NCI-H1694 (cell line): ENCODE results near the gene CLDND2.

ENCODE experiments used
- DNase-seq: peaks from one replicate; lab custom pipeline; 2025; lab: John Stamatoyannopoulos, UW

CLDND2 gene

DNA sequence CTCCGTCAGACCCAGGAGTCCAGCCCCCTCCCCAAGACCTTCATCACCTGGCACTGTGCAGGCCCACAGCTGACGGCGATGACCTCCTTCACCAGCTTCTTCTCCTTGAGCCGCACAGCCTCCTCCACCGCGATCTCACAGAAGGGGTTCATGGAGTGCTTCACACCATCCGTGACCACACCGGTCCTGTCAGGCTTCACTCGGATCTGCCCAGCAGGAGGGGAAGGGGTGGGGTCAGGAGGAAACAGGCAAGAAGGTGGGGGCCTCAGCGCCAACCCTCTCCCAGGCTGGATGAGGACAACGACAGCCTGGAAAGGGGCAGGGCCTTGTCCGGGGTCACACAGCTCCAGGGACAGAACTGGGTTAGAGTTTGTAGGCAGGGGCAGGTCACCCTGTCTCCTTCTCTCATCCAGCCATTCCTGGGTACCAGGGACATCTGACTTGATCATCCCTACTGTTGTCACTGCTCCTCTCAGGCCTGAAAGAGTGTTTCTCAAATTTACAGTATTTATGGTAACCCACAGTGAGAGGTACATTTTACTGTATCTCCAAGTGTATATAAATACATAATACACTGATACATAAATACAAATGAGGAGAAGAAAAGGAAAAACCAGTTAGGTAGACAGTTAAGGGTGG lies 14.6 kb downstream of the CLDND2 start:
- DNase-seq = no peak

DNA sequence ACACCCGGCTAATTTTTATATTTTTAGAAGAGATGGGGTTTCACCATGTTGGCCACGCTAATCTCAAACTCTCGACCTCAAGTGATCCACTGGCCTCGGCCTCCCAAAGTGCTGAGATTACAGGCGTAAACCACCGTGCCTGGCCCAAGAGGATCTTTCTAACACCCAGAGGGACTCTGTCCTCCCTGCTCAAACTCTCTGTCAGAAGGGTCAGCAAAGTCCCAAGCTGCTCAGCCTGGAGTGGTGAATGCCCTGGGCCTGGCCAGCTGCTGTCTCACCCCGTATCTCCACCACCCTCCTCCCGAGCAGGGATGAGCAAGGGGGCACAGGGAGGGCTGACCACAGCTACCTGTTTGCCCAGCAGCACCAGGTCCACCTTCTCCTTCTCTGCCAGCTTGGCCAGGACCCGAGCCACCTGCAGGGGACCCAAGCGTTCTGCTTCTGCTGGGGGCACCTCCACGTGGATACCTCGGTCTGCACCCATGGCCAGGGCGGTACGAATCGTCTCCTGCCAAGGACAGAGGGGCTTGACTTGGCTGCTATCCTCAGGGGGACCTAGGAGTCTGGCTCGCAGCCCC lies 15.9 kb downstream of the CLDND2 start:
- no peak for DNase-seq

DNA sequence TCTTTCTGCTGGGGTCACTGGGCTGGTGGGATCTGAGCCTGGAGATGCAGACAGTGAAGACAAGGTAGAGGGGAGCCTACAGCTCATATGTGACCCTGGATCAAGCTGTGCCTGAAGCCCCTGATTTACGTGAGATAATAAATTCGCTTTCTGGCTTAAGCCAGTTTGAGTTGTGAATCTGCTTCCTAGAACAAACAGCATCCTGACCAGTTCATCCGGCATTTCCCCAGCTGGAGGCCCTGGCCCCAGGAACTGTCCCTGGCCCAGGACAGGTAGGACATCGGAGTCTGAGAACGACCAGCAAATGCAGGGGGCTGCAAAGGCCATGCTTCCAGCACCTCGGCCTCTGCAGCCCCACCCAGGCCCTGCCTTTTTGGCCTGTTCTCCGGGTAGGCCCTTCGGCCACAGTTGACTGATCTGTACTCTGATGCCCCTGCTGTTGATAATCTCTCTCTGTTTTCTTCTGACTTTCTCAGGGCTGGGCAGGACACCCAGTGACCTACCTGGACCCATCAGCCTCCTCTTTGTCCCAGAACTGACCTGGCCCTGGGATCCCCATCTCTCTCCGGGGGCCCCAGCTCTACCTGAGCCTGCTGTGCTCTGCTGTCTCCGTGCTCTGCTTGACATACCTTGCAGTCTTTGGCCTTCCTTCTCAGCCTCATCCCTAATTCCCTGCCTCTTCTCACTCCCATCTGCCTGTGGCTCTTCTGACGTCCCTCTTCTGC lies 17.4 kb downstream of the CLDND2 start:
- no peak for DNase-seq

DNA sequence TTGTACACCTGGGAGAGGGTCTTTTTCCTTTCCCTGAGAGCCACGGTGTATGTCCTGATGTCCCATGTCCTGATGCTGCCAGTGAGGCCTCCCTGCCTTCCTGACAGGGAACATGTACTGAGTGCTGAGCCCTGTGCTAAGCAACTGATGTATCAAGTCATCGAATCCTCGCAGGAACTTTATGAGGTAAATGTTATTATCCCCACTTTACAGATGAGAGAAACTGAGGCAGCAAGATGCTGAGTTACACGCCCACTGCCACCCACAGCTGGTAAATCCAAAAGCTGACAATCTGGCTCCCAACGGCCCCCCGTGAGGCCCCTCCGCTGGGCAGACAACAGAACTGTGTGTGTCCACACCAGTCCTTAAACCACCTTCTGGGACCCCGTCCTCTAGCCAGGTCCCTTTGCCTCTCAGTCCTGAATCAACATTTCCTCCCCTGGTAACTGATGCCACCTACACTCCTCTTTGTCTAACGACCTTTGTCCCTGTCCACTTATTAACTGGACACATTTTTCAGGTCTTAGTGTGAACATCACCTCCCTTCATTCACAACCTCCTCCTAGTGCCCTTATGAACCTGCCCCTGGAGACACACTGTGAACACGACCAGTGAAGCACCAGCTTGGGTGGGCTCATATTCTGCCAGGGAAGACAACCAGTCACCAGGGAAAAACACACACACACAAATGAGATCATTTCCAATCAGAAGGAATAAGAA lies 21.4 kb downstream of the CLDND2 start:
- DNase-seq = no peak

DNA sequence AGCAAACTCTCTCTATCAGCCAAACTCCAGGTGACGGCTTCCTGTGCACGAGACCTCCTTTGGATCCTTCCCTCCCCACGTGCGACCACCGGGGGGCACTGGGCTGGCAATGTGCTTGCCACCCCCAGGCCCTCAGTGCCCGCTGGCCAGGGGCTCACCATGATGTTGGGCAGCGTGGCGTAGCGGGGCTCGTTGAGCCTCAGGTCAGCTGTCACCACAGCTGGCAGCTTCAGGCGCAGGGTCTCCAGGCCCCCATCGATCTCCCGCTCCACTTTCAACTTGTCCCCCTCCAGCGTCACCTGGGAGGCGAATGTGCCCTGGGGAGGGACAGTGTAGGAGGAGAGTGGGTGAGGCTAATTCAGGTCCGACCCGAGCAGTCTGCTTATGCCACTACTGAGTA lies 22.1 kb downstream of the CLDND2 start:
- DNase-seq = no peak

DNA sequence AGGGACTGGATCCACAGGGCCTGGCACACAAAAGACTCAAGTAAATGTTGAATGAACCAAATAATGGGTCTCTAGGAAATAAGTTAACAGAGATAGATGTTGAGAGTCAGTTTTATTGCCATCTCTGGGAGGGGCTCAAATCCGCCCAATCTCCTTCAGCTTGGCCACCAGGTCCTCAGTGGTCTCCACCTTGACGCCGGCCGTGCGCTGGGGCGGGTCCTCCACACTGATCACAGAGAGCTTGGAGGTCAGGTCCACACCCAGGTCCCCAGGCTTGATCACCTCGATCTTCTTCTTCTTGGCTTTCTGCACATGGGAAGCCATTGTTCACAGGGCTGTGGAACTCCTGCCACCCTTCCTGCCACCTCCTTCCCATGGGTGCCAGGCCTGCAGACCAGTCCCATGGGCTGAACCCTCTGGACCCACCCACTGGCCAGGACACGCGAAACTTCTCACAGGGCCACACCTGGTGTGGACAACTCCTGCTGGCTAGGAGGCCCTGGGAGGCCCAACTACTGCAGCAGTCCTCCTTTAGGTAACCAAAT lies 23.7 kb downstream of the CLDND2 start:
- DNase-seq = no peak

DNA sequence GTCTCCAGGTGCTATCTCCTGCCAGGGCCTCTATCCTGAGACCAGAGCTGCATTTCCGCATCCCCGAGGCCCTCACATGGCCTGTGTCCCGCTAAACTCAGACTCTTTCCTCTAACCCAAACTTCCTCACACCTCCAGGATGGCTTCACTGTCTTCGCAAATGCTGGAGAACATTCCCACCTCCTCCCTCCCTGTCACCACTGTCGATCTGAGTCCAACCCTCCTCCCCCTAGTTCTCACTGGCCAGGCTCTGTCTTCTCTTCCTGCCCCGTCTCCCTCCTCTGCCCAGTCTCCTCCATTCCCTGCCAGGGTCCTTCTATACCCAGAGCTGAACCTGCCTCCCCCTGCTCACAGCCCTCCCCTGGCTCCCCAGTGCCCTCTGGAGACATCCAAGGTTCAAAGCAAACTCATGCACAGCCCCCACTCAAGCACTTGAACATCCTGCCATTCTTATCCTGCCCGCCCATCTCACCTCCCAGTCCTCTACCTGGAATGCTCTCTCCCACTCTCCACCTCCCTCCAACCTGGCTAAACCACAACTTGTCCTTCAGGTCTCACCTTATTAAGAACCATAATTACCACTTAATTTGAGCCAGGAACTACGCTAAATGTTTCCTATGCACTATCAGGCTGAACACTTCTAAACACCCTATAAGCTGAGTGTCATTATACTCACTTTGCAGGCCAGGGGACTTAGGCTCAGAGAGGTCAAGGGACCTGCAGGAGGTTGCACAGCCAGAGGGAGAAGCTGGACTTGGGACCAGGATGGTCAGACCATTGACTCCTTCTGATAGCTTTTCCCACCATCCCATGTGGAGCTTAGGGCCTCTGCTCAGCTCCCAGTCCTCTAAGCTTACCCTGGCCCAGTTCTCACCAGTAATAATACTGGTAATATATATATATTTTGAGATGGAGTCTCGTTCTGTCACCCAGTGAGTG lies 25.9 kb downstream of the CLDND2 start:
- DNase-seq = no peak

DNA sequence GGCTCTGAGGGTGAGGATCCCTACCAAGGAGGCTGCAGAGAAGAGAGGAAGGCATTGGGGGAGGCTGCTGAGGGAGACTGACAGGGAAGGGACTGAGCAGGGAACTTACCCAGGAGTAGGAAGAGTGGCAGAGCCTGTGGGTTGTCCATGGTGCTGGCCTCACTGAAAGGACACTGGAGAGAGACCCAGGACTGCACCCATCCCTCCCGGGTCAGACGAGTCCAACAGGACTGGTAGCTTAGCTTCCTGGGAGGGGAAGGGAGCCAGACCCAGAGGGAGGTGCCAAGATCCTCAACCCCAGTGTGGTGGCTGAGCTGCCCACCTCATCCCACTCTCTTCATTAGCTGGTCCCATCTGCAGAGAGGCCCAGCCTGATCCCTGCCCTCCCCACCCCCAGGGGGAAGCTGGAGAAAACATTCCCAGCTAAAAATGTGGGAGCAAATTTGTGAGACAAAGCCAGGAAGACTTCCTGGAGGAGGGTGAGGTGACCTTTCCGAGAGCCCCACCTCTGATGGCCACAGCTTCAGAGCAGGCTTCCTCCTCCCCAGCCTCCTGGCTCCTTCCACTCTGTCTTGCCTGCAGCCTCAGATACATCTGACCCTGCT lies 26.7 kb downstream of the CLDND2 start, which contains the start of gene VSIG10L:
Gene VSIG10L, minus strand, starts transcription at position 164 of the 605 bp plus-strand sequence. Its CDS starts 15 bp downstream, at position 149.
- DNase-seq = no peak

DNA sequence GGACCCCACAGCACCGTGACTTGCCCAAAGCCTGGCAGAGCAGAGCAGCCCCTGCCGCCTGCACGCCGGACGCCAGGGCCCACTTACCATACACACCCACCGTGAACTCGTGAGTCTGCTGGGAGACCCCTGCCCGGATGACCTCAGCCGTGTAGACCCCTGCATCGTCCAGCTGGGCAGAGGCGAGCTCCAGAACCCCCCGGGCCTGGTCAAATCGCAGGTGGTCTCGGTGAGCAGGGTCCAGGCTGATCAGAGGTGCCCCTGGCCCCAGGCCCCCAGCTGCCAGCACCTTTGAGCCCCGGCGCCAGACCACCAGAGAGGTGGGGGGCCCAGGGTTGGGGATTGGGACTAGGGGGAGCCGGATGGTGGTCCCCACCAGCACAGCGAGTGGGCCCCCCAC lies 27.7 kb downstream of the CLDND2 start:
- no peak for DNase-seq

DNA sequence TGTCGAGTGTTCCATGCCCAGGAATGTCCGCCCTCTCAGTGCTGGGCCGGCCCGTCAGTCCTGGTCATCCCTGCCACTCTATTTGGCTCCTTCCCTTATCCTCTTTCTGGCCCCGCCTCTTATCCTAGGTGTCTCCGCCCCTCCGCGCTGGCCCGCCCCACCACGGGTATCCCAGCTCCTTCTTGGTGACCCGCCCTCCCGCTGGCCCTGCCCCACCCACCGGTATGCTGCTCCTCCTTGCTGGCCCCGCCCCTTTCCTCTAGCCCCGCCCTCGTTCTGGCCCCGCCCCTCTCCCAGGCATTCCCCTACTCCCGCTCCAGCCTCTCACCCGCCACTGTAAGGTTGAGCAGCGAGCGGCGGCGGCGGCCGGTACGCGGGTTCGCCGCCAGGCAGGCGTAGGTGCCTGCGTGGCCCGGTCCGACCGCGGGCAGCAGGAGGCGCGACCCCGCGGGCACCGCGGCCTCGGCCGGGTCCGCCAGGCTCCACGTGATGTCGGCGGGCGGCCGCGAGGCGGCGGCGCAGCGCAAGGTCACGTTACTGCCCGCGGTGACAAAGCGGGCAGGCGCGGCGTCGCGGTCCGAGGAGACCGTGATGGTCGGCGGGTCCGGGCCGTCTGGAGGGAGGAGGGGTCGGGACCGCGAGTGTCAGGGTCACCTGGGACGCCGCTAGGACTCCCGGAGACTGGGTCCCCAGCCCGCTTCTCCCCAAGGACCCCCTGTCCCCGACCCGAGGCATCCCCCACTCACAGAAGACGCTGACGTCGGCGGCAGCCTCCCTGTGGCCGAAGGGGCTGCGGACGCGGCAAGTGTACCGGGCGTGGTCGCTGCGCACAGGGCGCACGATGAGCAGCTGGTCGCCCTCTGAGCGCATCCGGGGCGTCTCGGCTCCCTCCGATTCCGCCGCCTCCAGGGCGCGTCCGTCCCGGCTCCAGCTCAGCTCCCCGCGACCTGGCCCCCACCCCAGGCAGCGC lies 28.8 kb downstream of the CLDND2 start:
- DNase-seq = no peak

DNA sequence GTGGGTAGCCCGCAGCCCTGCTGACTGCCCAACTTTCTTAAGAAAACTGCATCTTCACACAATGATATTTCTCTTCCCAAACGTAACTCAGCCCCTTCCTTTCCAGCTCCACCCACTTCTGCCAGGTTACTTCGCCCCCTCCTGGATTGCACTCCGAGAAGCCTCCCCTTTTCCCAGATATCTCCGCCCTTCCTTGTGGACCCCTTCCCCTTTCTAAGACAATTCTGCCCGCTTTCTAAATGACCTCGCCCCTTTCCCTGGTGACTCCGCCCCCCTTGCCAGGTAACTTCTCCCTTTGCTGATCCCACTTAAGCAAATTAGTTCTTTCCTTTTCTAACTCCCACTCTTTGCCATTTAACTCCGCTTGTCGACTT lies 29.5 kb downstream of the CLDND2 start:
- DNase-seq = no peak

DNA sequence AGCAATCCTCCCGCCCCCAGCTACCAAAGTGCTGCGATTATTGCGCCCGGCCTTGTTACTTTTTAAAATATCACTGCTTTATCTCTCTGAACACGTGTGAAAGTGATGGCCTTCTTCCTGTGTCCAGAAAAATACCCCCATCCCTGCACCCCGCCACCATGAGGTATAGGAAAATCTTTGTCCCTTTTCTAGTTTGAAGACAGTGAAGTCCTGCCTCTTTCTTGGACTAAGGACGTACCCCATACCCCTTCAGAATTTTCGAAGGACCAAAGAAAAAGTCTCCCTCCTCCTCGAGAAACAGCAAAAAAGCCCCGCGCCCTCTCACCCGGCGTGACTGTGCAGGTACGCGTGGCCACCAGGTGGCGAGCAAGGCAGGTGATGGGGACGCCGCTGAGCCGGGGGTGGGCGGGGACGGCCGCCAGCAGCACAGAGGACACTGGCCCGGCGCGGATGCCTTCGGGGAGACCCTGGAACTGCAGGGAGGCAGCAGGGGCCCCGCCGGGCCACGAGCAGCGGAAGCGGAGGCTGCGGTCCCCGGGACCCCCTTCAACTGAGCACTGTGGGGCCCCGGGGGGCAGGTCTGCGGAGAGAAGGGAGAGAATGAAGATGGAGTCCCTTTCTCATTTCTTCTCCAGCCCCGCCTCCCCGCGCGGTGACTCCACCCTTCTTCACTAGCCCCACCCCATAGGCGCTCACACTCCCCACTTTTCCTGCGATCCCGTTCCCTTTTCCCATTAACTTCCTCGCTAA lies 30.1 kb downstream of the CLDND2 start:
- no peak for DNase-seq

DNA sequence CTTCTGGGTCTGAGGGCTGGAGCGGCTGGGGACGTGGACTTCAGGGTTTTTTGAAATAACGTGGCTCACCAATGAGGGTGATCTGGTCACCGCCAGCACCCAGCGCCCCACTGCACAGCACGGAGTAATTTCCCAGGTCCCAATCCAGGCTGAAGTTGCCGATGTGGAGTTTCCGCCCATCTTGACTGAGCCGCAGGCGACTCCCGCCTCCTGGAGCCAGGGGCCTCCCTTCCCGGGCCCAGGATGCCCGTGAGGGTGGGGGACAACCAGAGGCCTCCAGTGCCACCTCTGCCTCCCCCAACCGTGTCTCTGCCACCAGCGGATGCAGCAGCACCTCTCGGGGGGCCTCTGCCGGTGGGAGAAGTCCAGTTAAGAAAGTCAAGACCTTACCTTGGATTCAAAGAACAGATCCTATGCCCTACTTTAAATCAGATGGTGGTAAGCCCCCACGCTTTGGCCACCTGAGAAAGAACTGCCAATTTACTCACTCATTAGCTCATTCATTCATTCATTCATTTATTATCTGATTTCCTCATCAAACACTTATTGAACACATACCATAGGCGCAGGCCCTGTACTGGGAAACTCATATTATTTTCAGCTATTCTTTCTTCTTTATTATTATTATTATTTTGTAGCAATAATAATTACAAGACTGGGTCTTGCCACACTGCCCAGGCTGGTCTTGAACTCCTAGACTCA lies 30.8 kb downstream of the CLDND2 start:
- no peak for DNase-seq

DNA sequence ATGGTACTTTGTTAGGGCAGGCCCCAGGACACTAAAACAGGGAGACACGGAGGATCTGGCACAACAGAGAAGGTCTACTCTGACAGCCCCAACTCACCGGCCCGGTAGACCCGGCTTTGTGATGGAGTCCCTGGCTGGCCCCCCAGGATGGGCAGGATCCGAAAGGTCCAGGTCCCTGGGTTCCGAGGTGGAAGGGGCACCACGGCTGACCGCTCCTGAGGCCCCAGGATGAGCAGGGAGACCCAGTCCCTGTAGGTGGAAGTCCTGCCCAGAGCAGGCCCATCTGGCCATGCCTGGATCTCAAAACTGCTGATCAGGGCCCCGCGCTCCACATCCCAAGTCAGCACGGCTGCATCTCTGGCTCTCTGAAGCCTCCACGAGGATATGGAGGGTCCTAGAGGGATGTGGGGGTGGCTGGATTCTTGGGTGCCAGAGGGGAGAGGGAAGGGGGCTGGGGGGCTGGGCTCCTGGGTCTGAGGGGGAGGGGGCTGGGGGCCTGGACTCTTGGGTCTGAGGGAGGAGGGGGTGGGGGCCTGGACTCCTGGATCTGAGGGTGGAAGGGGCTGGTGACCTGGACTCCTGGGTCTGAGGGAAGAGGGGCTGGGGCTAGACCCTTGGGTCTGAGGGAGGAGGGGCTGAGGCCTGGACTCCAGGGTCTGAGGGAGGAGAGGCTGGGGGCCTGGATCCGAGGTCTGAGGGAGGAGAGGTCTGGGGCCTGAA lies 31.5 kb downstream of the CLDND2 start:
- DNase-seq = no peak

DNA sequence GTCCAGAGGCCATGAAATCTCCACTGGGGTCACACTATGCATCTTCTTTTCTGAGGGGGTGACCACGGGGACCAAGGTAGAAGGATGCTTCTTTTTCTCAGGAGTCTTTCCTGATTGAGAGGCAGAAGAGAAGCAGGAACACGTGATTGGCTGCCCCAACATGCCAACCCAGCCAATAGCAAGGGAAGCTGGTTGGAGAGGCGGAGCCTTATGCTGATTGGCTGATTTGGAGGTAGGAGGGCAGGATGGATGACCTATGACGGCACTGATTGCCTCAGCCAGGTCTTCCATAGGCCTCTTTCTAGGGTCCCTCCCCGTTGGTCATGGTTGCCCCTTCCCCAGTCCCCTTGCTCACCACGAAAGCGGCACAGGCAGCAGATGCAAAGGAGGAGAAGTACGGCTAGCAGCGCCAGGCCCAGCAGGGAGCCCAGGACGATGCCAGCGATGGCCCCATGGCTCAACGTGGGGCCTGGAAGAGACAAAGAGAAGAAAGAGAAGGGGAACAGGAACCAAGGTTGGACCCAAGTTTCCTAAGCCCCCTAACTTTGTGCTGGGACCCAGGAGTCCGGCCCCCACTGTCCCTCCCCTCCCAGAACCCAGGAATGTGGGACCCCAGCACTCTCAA lies 34.9 kb downstream of the CLDND2 start:
- DNase-seq = no peak

DNA sequence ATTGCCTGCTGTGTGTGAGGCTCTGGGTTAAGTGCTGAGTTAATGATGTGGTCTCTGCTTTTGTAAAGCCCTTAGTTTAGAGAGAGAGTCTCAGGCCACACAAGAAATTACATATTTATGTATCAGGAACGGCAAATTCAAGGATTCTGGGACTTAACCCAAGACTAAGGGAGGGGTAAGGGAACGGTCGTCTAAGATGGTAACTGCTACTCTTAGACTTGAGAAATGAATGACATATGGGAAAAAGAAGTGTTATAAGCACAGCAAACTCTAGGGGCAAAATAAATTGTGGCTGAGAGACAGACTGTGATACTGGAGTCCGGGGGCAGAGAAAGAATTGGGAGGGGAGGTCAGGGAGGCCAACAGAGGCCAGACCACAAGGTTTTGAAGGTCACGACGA lies 37.1 kb downstream of the CLDND2 start:
- no peak for DNase-seq

DNA sequence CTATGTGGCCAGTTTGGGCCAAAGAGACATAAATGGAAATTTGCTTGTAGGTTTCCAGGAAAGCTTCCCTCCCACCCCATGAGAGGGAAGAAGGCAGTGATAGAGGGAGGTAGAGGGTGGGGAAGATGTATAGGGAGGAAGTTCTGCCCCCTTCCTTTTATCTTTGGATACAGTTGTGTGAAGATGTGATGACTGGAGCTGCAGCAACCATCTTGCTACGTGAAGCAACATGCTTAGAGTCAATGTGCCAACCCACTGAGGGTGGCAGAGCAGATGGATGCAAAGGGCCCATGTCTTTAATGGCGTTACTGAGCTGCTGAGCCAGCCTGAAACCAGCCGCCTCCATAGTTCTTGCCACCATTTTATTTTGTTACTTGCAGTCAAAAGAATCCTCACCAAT lies 37.6 kb downstream of the CLDND2 start:
- DNase-seq = no peak
